Kidney (tissue), 14 donors: ENCODE measurements around the gene DUOXA1. TPM values are rescaled to one million over a fixed set of nuclear protein-coding genes. Genes with fewer than 3 reads are reported as not detected.

ENCODE experiments used
- DNase-seq, 5 donors: peaks; one replicate each; pipeline ENCODE4 v3.0.0-alpha.2; 2013 to 2020
- FAIRE-seq: peaks from 2 replicates; lab custom pipeline; 2012; peaks lifted over from hg19 to GRCh38; lab: Jason Lieb, UNC
- H3K27ac ChIP-seq, 2 donors: one replicate each; pipeline ENCODE4 v1.7.0; 2013; ENCODE audit warnings: low read depth in 2 of 2, low read length in 2 of 2, inconsistent platforms in 1 of 2
- H3K27me3 ChIP-seq: one replicate; pipeline ENCODE4 v1.7.1; 2013; ENCODE audit warnings: low read length, inconsistent platforms; ENCODE audit not compliant: control insufficient read depth, insufficient read depth
- H3K36me3 ChIP-seq, 3 donors: one replicate each; pipeline versions ENCODE4 v1.7.0 to v1.7.1; 2013; ENCODE audit warnings: low read length in 3 of 3, control low read depth in 1 of 3, inconsistent platforms in 1 of 3; ENCODE audit not compliant: insufficient read depth in 3 of 3, control insufficient read depth in 2 of 3
- H3K4me1 ChIP-seq, 3 donors: one replicate each; pipeline versions ENCODE4 v1.7.0 to v1.7.1; 2013; ENCODE audit warnings: low read length in 3 of 3, inconsistent platforms in 1 of 3, low read depth in 1 of 3; ENCODE audit not compliant: control insufficient read depth in 2 of 3, insufficient read depth in 2 of 3
- H3K4me3 ChIP-seq, 3 donors: one replicate each; pipeline versions ENCODE4 v1.7.0 to v1.8.1; 2013; ENCODE audit warnings: low read length in 3 of 3, control low read depth in 1 of 3, inconsistent platforms in 1 of 3
- H3K9ac ChIP-seq, 3 donors: one replicate each; pipeline versions ENCODE4 v1.7.0 to v1.7.1; 2013; ENCODE audit warnings: low read length in 3 of 3, control low read depth in 1 of 3, inconsistent platforms in 1 of 3
- H3K9me3 ChIP-seq, 3 donors: one replicate each; pipeline versions ENCODE4 v1.7.0 to v1.7.1; 2013; ENCODE audit warnings: low read length in 3 of 3, control low read depth in 1 of 3, inconsistent platforms in 1 of 3; ENCODE audit not compliant: control insufficient read depth in 2 of 3, insufficient read depth in 1 of 3
- CTCF ChIP-seq: IDR thresholded peaks from 3 replicates; pipeline ENCODE4 v1.5.1; 2012; ENCODE audit warnings: mild to moderate bottlenecking, moderate library complexity, borderline replicate concordance; ENCODE audit not compliant: insufficient read depth; ENCODE audit errors: extremely low read depth
- intact Hi-C: fragments of 100-400 bp; cut with DNase I; formaldehyde crosslinking; loops from one replicate; pipeline ENCODE4 v1.11.1; 2022
- polyA plus RNA-seq: library from polyadenylated mRNA; stranded (reverse); fragments of 350-450 nt; fragmentation: Illumina TruSeq; extraction: RNeasy Lipid Tissue Mini Kit (QIAGEN cat#74804); gene quantifications from one replicate; pipeline ENCODE4 v1.2.3, GENCODE V29; 2014; ENCODE audit warnings: low read depth, low replicate concordance; ENCODE audit not compliant: insufficient read depth
- total RNA-seq: library from RNA; stranded (reverse); fragmentation: NEBNext Ultra II Directional; extraction: Animal tissue kit (Norgen Biotek cat#: 25700); gene quantifications from one replicate; pipeline ENCODE4 v1.2.1, GENCODE V29; 2021
- donor health status: control.
- donor health status: control.
- donor health status: control.
- donor health status: control.
- donor health status: control.
- donor health status: DM: yes; HTN: yes; CAD: no.
- donor health status: Normal renal cell carcinoma (clear cell type).

Gene DUOXA1
- total and polyA plus RNA-seq, 2 donors from 2014 or later = 0.52 to 1.4 TPM

GRCh38 chr15:45128971-45129639 is 574 bp downstream of the DUOXA1 start:
- no peaks in the 10 kb centered on the region for H3K36me3 ChIP-seq
- DNase-seq (peak in 2 of 5 donors; percentile 57 to 64), FAIRE-seq (no peak)
- no peak for TF ChIP-seq CTCF
- intact Hi-C loops = no loop called here
- H3K4me3 ChIP-seq = no peak overlapping the region
- H3K27me3 ChIP-seq = peaks cover 18% of the 10 kb centered on the region
- H3K9me3 ChIP-seq = no peaks in the 10 kb centered on the region
- no peak overlapping the region for H3K27ac ChIP-seq
- peaks cover 0 to 2% (median 0%) of the 10 kb centered on the region in 3 donors for H3K4me1 ChIP-seq
- no peak overlapping the region for H3K9ac ChIP-seq

- Histone ChIP-seq H3K9me3 (no peaks in the 10 kb centered on the region), H3K27me3 (peaks cover 18% of the 10 kb centered on the region), H3K4me1 (peaks cover 0 to 2% (median 0%) of the 10 kb centered on the region in 3 donors), H3K9ac (no peak overlapping the region), H3K27ac (no peak overlapping the region), H3K4me3 (no peak overlapping the region), H3K36me3 (no peaks in the 10 kb centered on the region)
- peak; percentile 48 for TF ChIP-seq CTCF
- intact Hi-C loops = no loop called here
- DNase-seq = no peak
- FAIRE-seq = peak; percentile 35
Observed at GRCh38 chr15:45126535-45127158, 3.0 kb downstream of the DUOXA1 start.

GRCh38 chr15:45123397-45123796 is 6.3 kb downstream of the DUOXA1 start:
- Histone ChIP-seq H3K27me3 (peaks cover 7% of the 10 kb centered on the region), H3K4me1 (no peaks in the 10 kb centered on the region), H3K4me3 (no peak overlapping the region), H3K9ac (no peak overlapping the region), H3K27ac (no peak overlapping the region), H3K36me3 (no peaks in the 10 kb centered on the region), H3K9me3 (no peaks in the 10 kb centered on the region)
- no peak for TF ChIP-seq CTCF
- intact Hi-C loops = no loop called here
- FAIRE-seq (no peak), DNase-seq (no peak)
